ENCODE results near the gene FHAD1.
A peak's percentile ranks its signal among the peaks of the same experiment; 100 is the strongest.

The FHAD1 gene

GRCh38 chr1:15248216-15248615 lies 1.2 kb downstream of the FHAD1 start:
- no peak for DNase-seq (ENCODE audit: low spot score)

- no peak for DNase-seq (ENCODE audit: low spot score)
These were observed 2.1 kb downstream of the FHAD1 start for GRCh38 chr1:15249081-15249480.

GRCh38 chr1:15251857-15252835 lies 5.1 kb downstream of the FHAD1 start:
- DNase-seq (ENCODE audit: low spot score): no peak

- DNase-seq (ENCODE audit: low spot score): no peak
These were observed 7.5 kb downstream of the FHAD1 start for GRCh38 chr1:15254559-15254958.

- no peak for DNase-seq (ENCODE audit: low spot score)
These were observed 8.6 kb downstream of the FHAD1 start for GRCh38 chr1:15255582-15256149.

- no peak for DNase-seq (ENCODE audit: low spot score)
These were observed 9.6 kb downstream of the FHAD1 start for GRCh38 chr1:15256584-15256983.

- no peak for DNase-seq (ENCODE audit: low spot score)
These were observed 10.3 kb downstream of the FHAD1 start for GRCh38 chr1:15257309-15257708.

- DNase-seq (ENCODE audit: low spot score): no peak
These were observed 12.0 kb downstream of the FHAD1 start for GRCh38 chr1:15258833-15259621.

- no peak for DNase-seq (ENCODE audit: low spot score)
These were observed 12.6 kb downstream of the FHAD1 start for GRCh38 chr1:15259622-15260007.

GRCh38 chr1:15260418-15261154 lies 13.6 kb downstream of the FHAD1 start:
- peak; percentile 70 for DNase-seq (ENCODE audit: low spot score)

GRCh38 chr1:15261155-15262002 lies 14.4 kb downstream of the FHAD1 start:
- peak; percentile 98 for DNase-seq (ENCODE audit: low spot score)

GRCh38 chr1:15262003-15262377 lies 15.0 kb downstream of the FHAD1 start:
- DNase-seq (ENCODE audit: low spot score): no peak

- no peak for DNase-seq (ENCODE audit: low spot score)
These were observed 15.7 kb downstream of the FHAD1 start for GRCh38 chr1:15262706-15263105.

- no peak for DNase-seq (ENCODE audit: low spot score)
These were observed 17.7 kb downstream of the FHAD1 start for GRCh38 chr1:15264769-15265168.

- no peak for DNase-seq (ENCODE audit: low spot score)
These were observed 24.2 kb downstream of the FHAD1 start for GRCh38 chr1:15271196-15271595.

GRCh38 chr1:15272009-15272781 lies 25.2 kb downstream of the FHAD1 start:
- DNase-seq (ENCODE audit: low spot score): peak; percentile 73

GRCh38 chr1:15272782-15273127 lies 25.7 kb downstream of the FHAD1 start:
- no peak for DNase-seq (ENCODE audit: low spot score)

GRCh38 chr1:15273274-15273673 lies 26.3 kb downstream of the FHAD1 start:
- DNase-seq (ENCODE audit: low spot score): no peak

- no peak for DNase-seq (ENCODE audit: low spot score)
These were observed 29.1 kb downstream of the FHAD1 start for GRCh38 chr1:15275921-15276683.
